Measurements from ENCODE around the gene LPGAT1. TPM values are rescaled to one million over a fixed set of nuclear protein-coding genes. Genes with fewer than 3 reads are reported as not detected.

Gene LPGAT1
- total RNA-seq, 1 donor from 2014 or later = 34.7 TPM

- no peak overlapping the region for H3K4me3 Mint-ChIP-seq (ENCODE audit: unreplicated experiment)
- H3K36me3 Mint-ChIP-seq (ENCODE audit: low read depth, unreplicated experiment) = peaks cover 15% of the 10 kb centered on the region
- DNase-seq (ENCODE audit: low spot score) = no peak
- H3K27me3 Mint-ChIP-seq (ENCODE audit: unreplicated experiment) = no peaks in the 10 kb centered on the region
- H3K4me1 Mint-ChIP-seq (ENCODE audit: unreplicated experiment) = no peaks in the 10 kb centered on the region
- no peak overlapping the region for H3K27ac Mint-ChIP-seq (ENCODE audit: unreplicated experiment)
- no peaks in the 10 kb centered on the region for H3K9me3 Mint-ChIP-seq (ENCODE audit: unreplicated experiment)
- TF ChIP-seq CTCF (IDR thresholded peaks at IDR 0.05; ENCODE audit: unreplicated experiment) = no peak
Observed at GRCh38 chr1:211761400-211761799, 69.2 kb downstream of the LPGAT1 start.

DNA sequence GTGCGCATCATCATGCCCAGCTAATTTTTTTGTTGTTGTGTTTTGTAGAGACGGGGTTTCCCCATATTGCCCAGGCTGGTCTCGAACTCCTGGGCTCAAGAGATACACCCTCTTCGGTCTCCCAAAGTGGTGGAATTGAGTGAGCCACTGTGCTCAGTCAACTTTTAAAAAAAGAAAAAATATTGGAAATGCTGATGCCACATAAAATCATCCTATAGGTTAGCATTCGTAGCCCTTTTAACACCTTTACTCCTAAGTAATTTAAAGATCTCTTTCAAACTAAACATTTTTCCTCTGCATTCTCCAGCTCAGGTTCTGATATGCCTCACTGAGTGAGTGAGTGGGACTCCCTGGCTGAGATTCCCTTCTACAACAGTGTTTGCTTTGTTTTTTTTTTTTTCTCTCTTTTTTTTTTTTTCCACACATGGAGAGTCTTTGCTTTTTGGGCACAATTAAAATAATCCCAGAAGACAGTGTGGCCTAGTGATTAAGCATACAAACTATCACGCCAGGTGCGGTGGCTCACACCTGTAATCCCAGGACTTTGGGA, 74.0 kb downstream of the LPGAT1 start:
- DNase-seq (ENCODE audit: low spot score) = no peak
- H3K4me1 Mint-ChIP-seq (ENCODE audit: unreplicated experiment) = no peaks in the 10 kb centered on the region
- peaks cover 1% of the 10 kb centered on the region for H3K27me3 Mint-ChIP-seq (ENCODE audit: unreplicated experiment)
- TF ChIP-seq CTCF (IDR thresholded peaks at IDR 0.05; ENCODE audit: unreplicated experiment) = no peak
- H3K4me3 Mint-ChIP-seq (ENCODE audit: unreplicated experiment) = no peak overlapping the region
- peaks cover 15% of the 10 kb centered on the region for H3K36me3 Mint-ChIP-seq (ENCODE audit: low read depth, unreplicated experiment)
- H3K27ac Mint-ChIP-seq (ENCODE audit: unreplicated experiment) = no peak overlapping the region
- no peaks in the 10 kb centered on the region for H3K9me3 Mint-ChIP-seq (ENCODE audit: unreplicated experiment)

- Mint-ChIP-seq H3K4me1 (ENCODE audit: unreplicated experiment) (no peaks in the 10 kb centered on the region), H3K27me3 (ENCODE audit: unreplicated experiment) (peaks cover 1% of the 10 kb centered on the region), H3K27ac (ENCODE audit: unreplicated experiment) (no peak overlapping the region), H3K36me3 (ENCODE audit: low read depth, unreplicated experiment) (peaks cover 12% of the 10 kb centered on the region), H3K4me3 (ENCODE audit: unreplicated experiment) (no peak overlapping the region), H3K9me3 (ENCODE audit: unreplicated experiment) (no peaks in the 10 kb centered on the region)
- TF ChIP-seq CTCF (IDR thresholded peaks at IDR 0.05; ENCODE audit: unreplicated experiment) = no peak
- no peak for DNase-seq (ENCODE audit: low spot score)
Observed at GRCh38 chr1:211753649-211754251, 76.8 kb downstream of the LPGAT1 start.

DNA sequence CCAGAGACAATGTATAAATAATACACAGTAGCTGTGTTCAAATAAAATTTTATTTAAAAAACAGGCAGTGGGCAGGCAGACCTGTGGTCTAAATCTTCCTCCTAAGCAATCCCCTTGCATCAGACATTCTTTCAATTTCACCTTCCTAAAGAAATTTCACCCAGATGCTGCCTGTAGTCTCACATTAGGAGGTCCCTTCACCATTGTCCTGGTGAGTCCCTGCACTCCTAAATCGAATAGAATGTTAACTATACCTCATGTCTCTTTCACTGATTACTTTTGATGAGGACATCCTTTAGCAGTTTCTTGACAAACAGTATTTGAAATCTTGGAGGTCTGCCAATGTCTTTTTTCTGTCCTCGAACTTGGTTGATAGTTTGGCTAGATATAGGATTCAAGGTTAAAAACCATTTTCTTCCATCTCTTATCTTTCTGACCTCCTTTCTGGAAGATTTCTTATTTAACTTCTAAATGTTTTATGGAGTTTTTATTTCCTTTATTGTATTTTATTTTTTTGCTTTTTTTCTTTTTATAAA, 77.5 kb downstream of the LPGAT1 start:
- DNase-seq (ENCODE audit: low spot score) = no peak
- H3K27ac Mint-ChIP-seq (ENCODE audit: unreplicated experiment) = no peak overlapping the region
- H3K36me3 Mint-ChIP-seq (ENCODE audit: low read depth, unreplicated experiment) = peaks cover 11% of the 10 kb centered on the region
- no peak for TF ChIP-seq CTCF (IDR thresholded peaks at IDR 0.05; ENCODE audit: unreplicated experiment)
- H3K9me3 Mint-ChIP-seq (ENCODE audit: unreplicated experiment) = no peaks in the 10 kb centered on the region
- peaks cover 1% of the 10 kb centered on the region for H3K27me3 Mint-ChIP-seq (ENCODE audit: unreplicated experiment)
- no peaks in the 10 kb centered on the region for H3K4me1 Mint-ChIP-seq (ENCODE audit: unreplicated experiment)
- H3K4me3 Mint-ChIP-seq (ENCODE audit: unreplicated experiment) = no peak overlapping the region

GRCh38 chr1:211752317-211752716, 78.2 kb downstream of the LPGAT1 start:
- H3K27ac Mint-ChIP-seq (ENCODE audit: unreplicated experiment) = no peak overlapping the region
- H3K4me1 Mint-ChIP-seq (ENCODE audit: unreplicated experiment) = no peaks in the 10 kb centered on the region
- DNase-seq (ENCODE audit: low spot score) = no peak
- H3K4me3 Mint-ChIP-seq (ENCODE audit: unreplicated experiment) = no peak overlapping the region
- no peaks in the 10 kb centered on the region for H3K9me3 Mint-ChIP-seq (ENCODE audit: unreplicated experiment)
- peaks cover 4% of the 10 kb centered on the region for H3K36me3 Mint-ChIP-seq (ENCODE audit: low read depth, unreplicated experiment)
- peaks cover 1% of the 10 kb centered on the region for H3K27me3 Mint-ChIP-seq (ENCODE audit: unreplicated experiment)
- no peak for TF ChIP-seq CTCF (IDR thresholded peaks at IDR 0.05; ENCODE audit: unreplicated experiment)

All from endothelial cell (in vitro differentiated cells).